GM23338 (cell line): ENCODE measurements around the gene BUB1B. TPM values are rescaled to one million over a fixed set of nuclear protein-coding genes. Genes with fewer than 3 reads are reported as not detected.

ENCODE experiments used
- ATAC-seq: fragments of 200-7000 bp; cut with Tn5 transposase; 3 replicates; pipeline ENCODE4 v1.9.1; 2020
- DNase-seq: peaks from one replicate; pipeline ENCODE4 v3.0.0-alpha.2; 2015; ENCODE audit warnings: low spot score
- H2AFZ ChIP-seq: fragments of 200-600 bp; sonication (generic); 2 replicates; pipeline ENCODE4 v1.8.0; 2016; ENCODE audit warnings: antibody characterized with exemption, mild to moderate bottlenecking, moderate library complexity
- H3F3A ChIP-seq: fragments of 200-600 bp; sonication (generic); replicated peaks from 2 replicates; pipeline ENCODE4 v1.8.0; 2017; ENCODE audit warnings: antibody characterized with exemption, mixed run types, low read depth
- H3K27ac ChIP-seq: fragments of 200-600 bp; sonication (generic); 2 replicates; pipeline ENCODE4 v1.6.1; 2016; ENCODE audit warnings: low read depth
- H3K27me3 ChIP-seq: fragments of 200-600 bp; sonication (generic); 2 replicates; pipeline ENCODE4 v1.8.0; 2016; ENCODE audit warnings: mild to moderate bottlenecking, mixed run types, moderate library complexity; ENCODE audit not compliant: insufficient read depth
- H3K36me3 ChIP-seq: fragments of 200-600 bp; sonication (generic); 2 replicates; pipeline ENCODE4 v1.8.0; 2016; ENCODE audit warnings: mild to moderate bottlenecking; ENCODE audit not compliant: insufficient read depth
- H3K4me1 ChIP-seq: fragments of 200-600 bp; sonication (generic); 2 replicates; pipeline ENCODE4 v1.8.0; 2016; ENCODE audit warnings: mild to moderate bottlenecking, moderate library complexity; ENCODE audit not compliant: insufficient read depth
- H3K4me2 ChIP-seq: fragments of 200-600 bp; sonication (generic); 2 replicates; pipeline ENCODE4 v1.7.1; 2017; ENCODE audit warnings: mixed run types
- H3K4me3 ChIP-seq: fragments of 200-600 bp; sonication (generic); 2 replicates; pipeline ENCODE4 v1.6.1; 2016; ENCODE audit warnings: mixed run types
- H3K79me2 ChIP-seq: fragments of 200-600 bp; sonication (generic); replicated peaks from 2 replicates; pipeline ENCODE4 v1.8.0; 2017; ENCODE audit warnings: mild to moderate bottlenecking; ENCODE audit not compliant: insufficient read depth
- H3K9me2 ChIP-seq: fragments of 200-600 bp; sonication (generic); 2 replicates; pipeline ENCODE4 v1.8.0; 2017; ENCODE audit not compliant: insufficient read depth
- H4K20me1 ChIP-seq: fragments of 200-600 bp; sonication (generic); replicated peaks from 2 replicates; pipeline ENCODE4 v1.8.0; 2017; ENCODE audit warnings: mild to moderate bottlenecking; ENCODE audit not compliant: insufficient read depth
- H3K27ac Mint-ChIP-seq: 2 replicates; pipeline ENCODE4 v1.8.0; 2020; ENCODE audit warnings: inconsistent platforms, mild to moderate bottlenecking, moderate library complexity, mixed read lengths
- H3K27me3 Mint-ChIP-seq: 3 replicates; pipeline ENCODE4 v1.8.0; 2022; ENCODE audit warnings: low read depth, mild to moderate bottlenecking, moderate library complexity, mixed read lengths, inconsistent platforms; ENCODE audit not compliant: insufficient read depth, poor library complexity
- H3K36me3 Mint-ChIP-seq: 3 replicates; pipeline ENCODE4 v1.8.0; 2021; ENCODE audit warnings: low read depth, mild to moderate bottlenecking, inconsistent platforms, moderate library complexity, mixed read lengths
- H3K4me1 Mint-ChIP-seq: 3 replicates; pipeline ENCODE4 v1.8.0; 2020; ENCODE audit warnings: mild to moderate bottlenecking, inconsistent platforms, mixed read lengths
- H3K4me3 Mint-ChIP-seq: 3 replicates; pipeline ENCODE4 v1.8.0; 2021; ENCODE audit warnings: moderate library complexity, mild to moderate bottlenecking, inconsistent platforms, mixed read lengths
- H3K9me3 Mint-ChIP-seq: 3 replicates; pipeline ENCODE4 v1.8.0; 2020; ENCODE audit warnings: moderate library complexity, mild to moderate bottlenecking, inconsistent platforms, mixed read lengths
- CREB1 ChIP-seq: fragments of 250-450 bp; sonication (Bioruptor Pico); IDR thresholded peaks from 2 replicates; pipeline ENCODE4 v1.5.0; 2020; ENCODE audit warnings: low read depth, mild to moderate bottlenecking, moderate library complexity
- ETS1 ChIP-seq: IDR thresholded peaks from 2 replicates; pipeline ENCODE4 v1.6.1; 2016; ENCODE audit warnings: antibody characterized with exemption
- EZH2 ChIP-seq: fragments of 200-600 bp; sonication (generic); IDR thresholded peaks from one replicate; pipeline ENCODE4 v1.8.0; 2017; ENCODE audit warnings: antibody characterized with exemption, mild to moderate bottlenecking, low read depth; ENCODE audit not compliant: unreplicated experiment
- JUNB ChIP-seq: IDR thresholded peaks from one replicate; pipeline ENCODE4 v1.6.1; 2016; ENCODE audit warnings: antibody characterized with exemption; ENCODE audit not compliant: unreplicated experiment
- POLR2AphosphoS5 ChIP-seq: IDR thresholded peaks from 2 replicates; pipeline ENCODE4 v1.6.1; 2016; ENCODE audit warnings: antibody characterized with exemption, low read depth
- ZNF114 ChIP-seq: fragments of 250-450 bp; sonication (Bioruptor Pico); IDR thresholded peaks from 2 replicates; pipeline ENCODE4 v1.5.0; 2020; ENCODE audit warnings: mild to moderate bottlenecking, moderate library complexity
- ZNF462 ChIP-seq: fragments of 250-450 bp; sonication (Bioruptor Pico); IDR thresholded peaks from 2 replicates; pipeline ENCODE4 v1.5.0; 2020; ENCODE audit warnings: mild to moderate bottlenecking, moderate library complexity
- polyA plus RNA-seq: library from polyadenylated mRNA; unstranded; fragments of >200 nt; fragmentation: Nextera tagmentation; extraction: Ambion mirVana; gene quantifications from 2 replicates; pipeline ENCODE4 v1.2.1, GENCODE V29; 2016
- total RNA-seq: library from RNA; depleted of rRNA; stranded (reverse); fragments of >200 nt; shearing (Covaris generic); gene quantifications from 2 replicates; pipeline ENCODE4 v1.2.3, GENCODE V29; 2014

Gene BUB1B
- total and polyA plus RNA-seq, 2 experiments from 2014 or later: 77.7 to 160 TPM

- Histone ChIP-seq H3K4me1 (peaks cover 12% of the 10 kb centered on the region), H3F3A (peaks cover 7% of the 10 kb centered on the region; the same call in 1 of the 2 replicates), H4K20me1 (no peaks in the 10 kb centered on the region), H3K36me3 (no peaks in the 10 kb centered on the region), H3K9me2 (no peaks in the 10 kb centered on the region), H3K27ac (no peak overlapping the region), H2AFZ (no peak overlapping the region), H3K79me2 (no peaks in the 10 kb centered on the region), H3K27me3 (peaks cover 1% of the 10 kb centered on the region; the same call in 1 of the 2 replicates), H3K4me3 (no peak overlapping the region), H3K4me2 (no peak overlapping the region)
- H3K4me3 Mint-ChIP-seq: no peak overlapping the region; the same call in 2 of the 3 replicates
- TF ChIP-seq ETS1 (no peak), CREB1 (no peak), ZNF114 (no peak), JUNB (no peak), EZH2 (no peak), ZNF462 (no peak), POLR2AphosphoS5 (no peak)
- peaks cover 17% of the 10 kb centered on the region for H3K27me3 Mint-ChIP-seq
- no peaks in the 10 kb centered on the region; the same call in 2 of the 3 replicates for H3K36me3 Mint-ChIP-seq
- no peaks in the 10 kb centered on the region for H3K9me3 Mint-ChIP-seq
- peaks cover 30% of the 10 kb centered on the region for H3K4me1 Mint-ChIP-seq
- no peak overlapping the region for H3K27ac Mint-ChIP-seq
- DNase-seq (no peak), ATAC-seq (no peak)
Measured at GRCh38 chr15:40243126-40243810, 82.4 kb downstream of the BUB1B start.
